ENCODE measurements around the gene CACNA2D3. TPM values are rescaled to one million over a fixed set of nuclear protein-coding genes. Genes with fewer than 3 reads are reported as not detected.

The CACNA2D3 gene
- total RNA-seq, 4 donors from 2014 or later = 0.94 to 3.6 (median 2.1) TPM

DNA sequence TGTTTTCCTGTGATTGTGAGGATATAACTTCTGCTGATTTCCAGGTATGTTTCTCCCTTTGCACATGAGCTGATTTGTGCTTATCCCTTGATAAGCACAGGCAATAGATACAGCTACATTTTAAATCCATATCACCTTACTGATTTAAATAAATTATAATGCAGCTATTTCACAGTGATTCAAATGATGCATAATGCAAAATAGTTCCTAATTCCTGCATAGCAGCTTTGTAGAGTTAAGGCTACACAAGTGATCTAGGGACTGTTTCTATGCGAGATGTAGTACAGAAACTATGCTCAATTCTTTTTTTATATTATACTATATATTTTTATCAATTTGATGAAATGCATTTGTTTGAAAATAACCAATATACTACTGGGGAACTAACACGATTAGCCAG, 471.3 kb downstream of the CACNA2D3 start:
- TF ChIP-seq, protein P1, sequence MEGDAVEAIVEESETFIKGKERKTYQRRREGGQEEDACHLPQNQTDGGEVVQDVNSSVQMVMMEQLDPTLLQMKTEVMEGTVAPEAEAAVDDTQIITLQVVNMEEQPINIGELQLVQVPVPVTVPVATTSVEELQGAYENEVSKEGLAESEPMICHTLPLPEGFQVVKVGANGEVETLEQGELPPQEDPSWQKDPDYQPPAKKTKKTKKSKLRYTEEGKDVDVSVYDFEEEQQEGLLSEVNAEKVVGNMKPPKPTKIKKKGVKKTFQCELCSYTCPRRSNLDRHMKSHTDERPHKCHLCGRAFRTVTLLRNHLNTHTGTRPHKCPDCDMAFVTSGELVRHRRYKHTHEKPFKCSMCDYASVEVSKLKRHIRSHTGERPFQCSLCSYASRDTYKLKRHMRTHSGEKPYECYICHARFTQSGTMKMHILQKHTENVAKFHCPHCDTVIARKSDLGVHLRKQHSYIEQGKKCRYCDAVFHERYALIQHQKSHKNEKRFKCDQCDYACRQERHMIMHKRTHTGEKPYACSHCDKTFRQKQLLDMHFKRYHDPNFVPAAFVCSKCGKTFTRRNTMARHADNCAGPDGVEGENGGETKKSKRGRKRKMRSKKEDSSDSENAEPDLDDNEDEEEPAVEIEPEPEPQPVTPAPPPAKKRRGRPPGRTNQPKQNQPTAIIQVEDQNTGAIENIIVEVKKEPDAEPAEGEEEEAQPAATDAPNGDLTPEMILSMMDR (IDR thresholded peaks at IDR 0.05; ENCODE audit: low read depth) = no peak

DNA sequence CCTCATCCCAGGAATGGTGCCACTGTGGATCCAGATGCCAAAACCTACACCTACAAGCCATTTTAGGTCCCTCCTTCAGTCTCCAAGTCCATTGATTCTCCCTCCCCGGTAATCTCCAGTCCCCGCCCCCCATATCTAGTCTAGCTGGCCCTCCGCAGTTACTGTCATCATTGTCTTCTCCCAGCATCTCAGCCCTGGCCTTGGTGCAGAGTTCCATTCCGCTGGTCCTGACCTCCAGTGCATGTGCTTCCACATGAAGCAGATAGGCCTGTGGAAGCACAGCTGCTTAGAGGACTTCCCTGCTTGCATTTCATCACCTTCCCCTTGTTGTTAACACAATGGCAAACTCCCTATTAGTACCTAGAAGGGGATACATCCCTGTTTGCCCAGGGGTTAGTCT, 473.7 kb downstream of the CACNA2D3 start:
- TF ChIP-seq, protein P1 (IDR thresholded peaks at IDR 0.05; ENCODE audit: low read depth) = no peak

DNA sequence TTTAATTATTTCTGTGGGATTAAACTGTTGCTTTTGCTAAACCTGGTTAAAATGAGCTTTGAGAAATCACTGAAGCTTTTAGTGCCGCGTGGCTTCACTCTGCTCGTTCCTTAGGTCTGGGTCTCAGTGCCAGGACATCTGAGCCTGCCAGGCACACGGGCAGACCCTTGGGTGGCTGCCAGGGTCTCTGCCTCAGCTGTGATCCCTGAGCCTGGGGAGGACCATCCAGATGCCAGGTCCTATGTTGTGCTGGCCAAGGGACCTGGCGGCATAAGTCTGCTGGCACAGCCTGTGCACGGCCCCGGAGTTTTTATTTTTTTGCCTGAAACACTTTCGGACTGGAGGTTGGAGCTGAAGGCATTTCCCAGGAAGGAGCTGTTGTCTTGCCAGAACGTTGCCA, 477.4 kb downstream of the CACNA2D3 start:
- TF ChIP-seq, protein P1 (IDR thresholded peaks at IDR 0.05; ENCODE audit: low read depth) = no peak

DNA sequence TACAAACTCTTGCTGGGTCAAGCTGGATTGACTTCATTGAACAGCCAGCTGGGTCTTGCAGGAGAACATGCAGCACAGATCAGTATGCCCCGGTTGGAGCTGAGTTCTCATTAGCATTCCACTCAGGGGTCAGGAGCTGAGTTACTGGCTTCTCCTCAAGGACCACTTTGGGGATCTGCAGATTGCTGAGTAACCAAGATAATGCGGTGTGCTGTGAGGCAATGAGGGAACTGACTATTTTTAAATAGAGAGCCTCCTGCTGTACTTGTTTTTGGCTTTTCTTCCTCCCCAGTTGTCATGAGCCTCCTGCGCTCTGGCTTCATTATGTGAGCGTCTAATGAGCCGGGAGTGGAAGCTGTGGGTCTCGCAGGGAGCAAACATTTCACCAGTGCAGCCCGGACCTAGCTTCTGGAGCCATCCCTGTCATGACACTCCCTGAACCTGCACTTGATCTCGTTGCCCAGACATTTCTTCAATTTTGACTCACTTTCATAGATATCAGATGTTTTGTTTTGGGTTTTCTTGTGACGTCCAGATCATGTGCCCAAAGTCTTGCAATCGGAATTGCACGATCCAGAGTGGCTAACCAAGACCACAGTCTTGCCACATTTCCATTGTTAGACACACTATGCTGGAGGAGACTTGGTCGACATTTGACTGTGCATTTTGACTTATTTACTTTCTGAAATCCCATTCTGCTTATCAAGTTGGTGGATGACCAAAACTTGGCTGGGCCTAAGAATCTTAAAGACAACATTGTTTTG, 478.3 kb downstream of the CACNA2D3 start:
- TF ChIP-seq, protein P1 (IDR thresholded peaks at IDR 0.05; ENCODE audit: low read depth) = no peak

DNA sequence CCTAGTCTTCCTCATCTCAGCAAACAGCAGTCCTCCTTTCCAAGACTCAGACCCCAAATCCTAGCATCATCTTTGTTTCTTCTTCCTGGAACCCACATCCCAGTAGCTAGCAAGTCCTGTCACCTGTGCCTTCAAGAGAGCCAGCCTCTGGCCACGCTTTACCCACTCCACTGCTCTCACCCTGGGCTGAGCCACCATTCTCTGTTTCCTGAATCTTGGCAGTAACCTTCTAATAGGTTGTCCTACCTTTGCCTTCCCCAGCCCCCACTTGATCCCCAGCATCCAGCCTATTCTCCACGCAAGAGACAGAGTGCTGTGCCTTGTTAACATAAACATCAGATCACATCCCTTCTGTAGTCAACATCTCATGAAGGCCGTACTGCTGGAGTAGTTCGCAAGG, 482.1 kb downstream of the CACNA2D3 start:
- TF ChIP-seq, protein P1 (IDR thresholded peaks at IDR 0.05; ENCODE audit: low read depth) = no peak

DNA sequence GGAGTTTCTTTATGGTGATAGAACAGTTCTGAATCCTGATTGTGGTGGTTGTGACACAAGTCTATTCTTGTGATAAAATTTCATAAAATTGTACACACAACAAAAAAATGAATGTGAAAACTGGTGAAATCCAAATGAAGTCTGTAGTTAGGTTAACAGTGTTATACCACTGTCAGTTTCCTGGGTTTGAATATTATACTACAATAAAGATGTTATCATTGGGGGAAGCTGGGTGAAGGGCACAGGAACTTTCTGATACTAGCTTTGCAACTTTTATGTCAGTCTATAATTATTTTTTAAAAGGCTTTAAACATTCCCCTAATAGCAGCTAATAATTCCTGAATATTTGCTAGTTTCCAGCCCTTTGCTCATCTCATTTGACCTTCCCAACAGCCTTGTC, 485.7 kb downstream of the CACNA2D3 start:
- TF ChIP-seq, protein P1 (IDR thresholded peaks at IDR 0.05; ENCODE audit: low read depth) = no peak

DNA sequence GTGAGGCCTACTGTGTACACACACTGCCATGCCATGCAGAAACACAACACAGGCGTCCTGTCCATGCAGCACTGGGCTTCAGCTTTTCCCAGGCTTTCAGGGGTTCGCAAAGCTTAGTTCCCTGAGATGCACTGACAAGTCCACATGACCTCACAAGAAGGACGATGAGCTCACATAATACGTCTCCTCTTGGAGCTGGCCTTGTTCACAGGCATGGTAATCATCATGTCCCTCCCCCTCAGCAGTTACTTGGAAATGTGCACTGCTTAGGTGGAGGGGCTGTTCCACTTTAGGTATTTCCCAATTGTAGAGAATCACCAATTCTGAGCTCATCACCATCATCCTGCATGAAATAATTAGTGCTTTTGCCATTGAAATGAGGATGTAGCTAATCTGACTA, 496.7 kb downstream of the CACNA2D3 start:
- TF ChIP-seq, protein P1 (IDR thresholded peaks at IDR 0.05; ENCODE audit: low read depth) = no peak
